Spleen (tissue), 7 donors: ENCODE data around the gene MRPL46.

Experiments used
- POLR2AphosphoS5 ChIP-seq, 3 donors: sonication (generic); formaldehyde crosslinking; IDR thresholded peaks; one replicate each; pipeline ENCODE4 v1.5.1; 2017; ENCODE audit warnings: antibody characterized with exemption in 3 of 3
- TF ChIP-seq, protein P1 (sequence below), 11 experiments: fragments of 200-600 bp in 7 of 11; fragments of 450-650 bp in 4 of 11; sonication (generic) in 4 of 11; IDR thresholded peaks in 8 of 11; conservative IDR thresholded peaks in 3 of 11; 1 replicate in 7 of 11; 2 replicates in 4 of 11; pipeline versions ENCODE4 v1.4.0 to v1.8.0; 2016 to 2021; ENCODE audit warnings: antibody characterized with exemption in 11 of 11, inconsistent platforms in 4 of 11, mild to moderate bottlenecking in 1 of 11
- donor health status: DM: no; HTN: no; CAD: no; lungs with moderate emphysema.
- donor health status: DM: no; HTN: no; CAD: no.
- donor health status: DM: no; HTN: no; CAD: no.

GRCh38 chr15:88448991-88449461, 18.2 kb downstream of the MRPL46 start:
- TF ChIP-seq, protein P1, sequence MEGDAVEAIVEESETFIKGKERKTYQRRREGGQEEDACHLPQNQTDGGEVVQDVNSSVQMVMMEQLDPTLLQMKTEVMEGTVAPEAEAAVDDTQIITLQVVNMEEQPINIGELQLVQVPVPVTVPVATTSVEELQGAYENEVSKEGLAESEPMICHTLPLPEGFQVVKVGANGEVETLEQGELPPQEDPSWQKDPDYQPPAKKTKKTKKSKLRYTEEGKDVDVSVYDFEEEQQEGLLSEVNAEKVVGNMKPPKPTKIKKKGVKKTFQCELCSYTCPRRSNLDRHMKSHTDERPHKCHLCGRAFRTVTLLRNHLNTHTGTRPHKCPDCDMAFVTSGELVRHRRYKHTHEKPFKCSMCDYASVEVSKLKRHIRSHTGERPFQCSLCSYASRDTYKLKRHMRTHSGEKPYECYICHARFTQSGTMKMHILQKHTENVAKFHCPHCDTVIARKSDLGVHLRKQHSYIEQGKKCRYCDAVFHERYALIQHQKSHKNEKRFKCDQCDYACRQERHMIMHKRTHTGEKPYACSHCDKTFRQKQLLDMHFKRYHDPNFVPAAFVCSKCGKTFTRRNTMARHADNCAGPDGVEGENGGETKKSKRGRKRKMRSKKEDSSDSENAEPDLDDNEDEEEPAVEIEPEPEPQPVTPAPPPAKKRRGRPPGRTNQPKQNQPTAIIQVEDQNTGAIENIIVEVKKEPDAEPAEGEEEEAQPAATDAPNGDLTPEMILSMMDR (IDR thresholded peaks at IDR 0.05 in 8 of 11, conservative IDR thresholded peaks at IDR 0.05 in 3 of 11) = no peak
- TF ChIP-seq POLR2AphosphoS5 (IDR thresholded peaks at IDR 0.05) = no peak
